Liver (tissue), 9 donors: ENCODE measurements around the gene NKAIN2. TPM values are rescaled to one million over a fixed set of nuclear protein-coding genes. Genes with fewer than 3 reads are reported as not detected.

Experiments used
- DNase-seq: peaks from one replicate; pipeline ENCODE4 v3.0.0-alpha.2; 2017; ENCODE audit warnings: low spot score
- H3K27ac ChIP-seq, 2 donors: one replicate each; pipeline ENCODE4 v1.7.0; 2013; ENCODE audit warnings: inconsistent platforms in 2 of 2, low read length in 2 of 2, control low read depth in 1 of 2, low read depth in 1 of 2, mild to moderate bottlenecking in 1 of 2
- H3K27me3 ChIP-seq, 4 donors: one replicate each; pipeline versions ENCODE4 v1.6.1 to v1.7.0; 2013; ENCODE audit warnings: low read length in 3 of 4, inconsistent platforms in 1 of 4, mild to moderate bottlenecking in 1 of 4, moderate library complexity in 1 of 4; ENCODE audit not compliant: control insufficient read depth in 4 of 4, insufficient read depth in 4 of 4
- H3K36me3 ChIP-seq, 4 donors: one replicate each; pipeline versions ENCODE4 v1.6.1 to v1.7.0; 2013; ENCODE audit warnings: low read length in 3 of 4, mild to moderate bottlenecking in 3 of 4, low read depth in 1 of 4, moderate library complexity in 1 of 4; ENCODE audit not compliant: control insufficient read depth in 4 of 4, insufficient read depth in 3 of 4
- H3K4me1 ChIP-seq, 4 donors: one replicate each; pipeline versions ENCODE4 v1.6.1 to v1.7.0; 2013; ENCODE audit warnings: low read length in 3 of 4, mild to moderate bottlenecking in 3 of 4, moderate library complexity in 1 of 4; ENCODE audit not compliant: control insufficient read depth in 4 of 4, insufficient read depth in 4 of 4
- H3K4me3 ChIP-seq, 3 donors: one replicate each; pipeline versions ENCODE4 v1.6.1 to v1.7.0; 2013; ENCODE audit warnings: low read length in 3 of 3, control low read depth in 1 of 3, low read depth in 1 of 3, mild to moderate bottlenecking in 1 of 3
- H3K9ac ChIP-seq, 2 donors: one replicate each; pipeline ENCODE4 v1.7.0; 2013; ENCODE audit warnings: low read length in 2 of 2, mild to moderate bottlenecking in 2 of 2, moderate library complexity in 2 of 2, control low read depth in 1 of 2, low read depth in 1 of 2
- H3K9me3 ChIP-seq, 4 donors: one replicate each; pipeline versions ENCODE4 v1.6.1 to v1.7.0; 2013; ENCODE audit warnings: low read length in 3 of 4; ENCODE audit not compliant: control insufficient read depth in 4 of 4
- ATF3 ChIP-seq: IDR thresholded peaks from 2 replicates; pipeline ENCODE4 v1.6.1; 2016; ENCODE audit warnings: antibody characterized with exemption
- CTCF ChIP-seq: fragments of 150-350 bp; IDR thresholded peaks from 2 replicates; pipeline ENCODE4 v1.5.1; 2017; ENCODE audit warnings: improper control_type of control experiment, low read depth, low read length; ENCODE audit not compliant: missing input control
- EGR1 ChIP-seq, 2 donors: IDR thresholded peaks; 2 replicates each; pipeline ENCODE4 v1.6.1; 2016 to 2018; ENCODE audit warnings: antibody characterized with exemption in 2 of 2, low read depth in 2 of 2
- FOXA1 ChIP-seq: IDR thresholded peaks from 2 replicates; pipeline ENCODE4 v1.6.1; 2016; ENCODE audit warnings: antibody characterized with exemption
- FOXA2 ChIP-seq: IDR thresholded peaks from 2 replicates; pipeline ENCODE4 v1.6.1; 2016; ENCODE audit warnings: antibody characterized with exemption
- GABPA ChIP-seq, 2 donors: IDR thresholded peaks in 1 of 2; conservative IDR thresholded peaks in 1 of 2; 2 replicates each; pipeline ENCODE4 v1.6.1; 2016; ENCODE audit warnings: antibody characterized with exemption in 2 of 2, mild to moderate bottlenecking in 1 of 2, moderate library complexity in 1 of 2
- HNF4A ChIP-seq, 2 donors: conservative IDR thresholded peaks; 2 replicates each; pipeline ENCODE4 v1.6.1; 2016; ENCODE audit warnings: antibody characterized with exemption in 2 of 2, mild to moderate bottlenecking in 2 of 2
- HNF4G ChIP-seq: IDR thresholded peaks from 2 replicates; pipeline ENCODE4 v1.6.1; 2016; ENCODE audit warnings: antibody characterized with exemption
- JUND ChIP-seq, 2 donors: IDR thresholded peaks; 2 replicates each; pipeline ENCODE4 v1.6.1; 2016; ENCODE audit warnings: antibody characterized with exemption in 2 of 2
- MAX ChIP-seq: IDR thresholded peaks from 2 replicates; pipeline ENCODE4 v1.6.1; 2016; ENCODE audit warnings: antibody characterized with exemption
- NR2F2 ChIP-seq: IDR thresholded peaks from 2 replicates; pipeline ENCODE4 v1.6.1; 2016; ENCODE audit warnings: antibody characterized with exemption
- RAD21 ChIP-seq, 2 donors: IDR thresholded peaks; 2 replicates each; pipeline ENCODE4 v1.6.1; 2016; ENCODE audit warnings: antibody characterized with exemption in 2 of 2, mild to moderate bottlenecking in 2 of 2
- REST ChIP-seq: IDR thresholded peaks from 2 replicates; pipeline ENCODE4 v1.6.1; 2016; ENCODE audit warnings: antibody characterized with exemption, mild to moderate bottlenecking
- RXRA ChIP-seq, 2 donors: IDR thresholded peaks; 2 replicates each; pipeline ENCODE4 v1.6.1; 2017 to 2018; ENCODE audit warnings: antibody characterized with exemption in 2 of 2, mild to moderate bottlenecking in 1 of 2
- SP1 ChIP-seq: IDR thresholded peaks from 2 replicates; pipeline ENCODE4 v1.6.1; 2018; ENCODE audit warnings: antibody characterized with exemption, mild to moderate bottlenecking
- TAF1 ChIP-seq: conservative IDR thresholded peaks from 2 replicates; pipeline ENCODE4 v1.6.1; 2016; ENCODE audit warnings: antibody characterized with exemption, mild to moderate bottlenecking
- YY1 ChIP-seq: IDR thresholded peaks from 2 replicates; pipeline ENCODE4 v1.6.1; 2016; ENCODE audit warnings: antibody characterized with exemption, mild to moderate bottlenecking
- ZBTB33 ChIP-seq: IDR thresholded peaks from 2 replicates; pipeline ENCODE4 v1.6.1; 2016; ENCODE audit warnings: antibody characterized with exemption
- WGBS: extraction: QIAGEN DNeasy Blood & Tissue Kit; methylation state at CpG from one replicate; pipeline ENCODE4 v1.1.7; 2013; 5-methylcytosine and 5-hydroxymethylcytosine counted together
- polyA plus RNA-seq, 2 donors: library from polyadenylated mRNA; stranded (reverse) in 1 of 2; unstranded in 1 of 2; fragments of 200-250 nt in 1 of 2; fragments of >200 nt in 1 of 2; fragmentation: Nextera tagmentation in 1 of 2; extraction: Ambion mirVana in 1 of 2; gene quantifications; one replicate each; pipeline versions ENCODE4 v1.2.1 to v1.2.3, GENCODE V29; 2013 to 2015
- total RNA-seq, 2 donors: library from RNA; depleted of rRNA; stranded (reverse); fragments of >200 nt; gene quantifications; one replicate each; pipeline ENCODE4 v1.2.3, GENCODE V29; 2014
- donor health status: healthy.
- donor health status: healthy.
- donor health status: healthy.
- donor health status: healthy.
- donor health status: healthy.

Gene NKAIN2
- total and polyA plus RNA-seq, 4 donors: 0.05 to 0.14 TPM; not detected in 2

- Histone ChIP-seq H3K27me3 (peaks cover 0 to 5% (median under 1%) of the 10 kb centered on the region in 4 donors), H3K27ac (no peak overlapping the region), H3K9me3 (no peaks in the 10 kb centered on the region), H3K36me3 (no peaks in the 10 kb centered on the region), H3K4me3 (no peak overlapping the region), H3K9ac (no peak overlapping the region), H3K4me1 (no peaks in the 10 kb centered on the region)
- TF ChIP-seq RXRA (IDR thresholded peaks at IDR 0.05) (no peak), GABPA (IDR thresholded peaks at IDR 0.05 in 1 of 2, conservative IDR thresholded peaks at IDR 0.05 in 1 of 2) (no peak), TAF1 (no peak), RAD21 (IDR thresholded peaks at IDR 0.05) (no peak), REST (no peak), FOXA1 (no peak), HNF4A (conservative IDR thresholded peaks at IDR 0.05) (no peak), YY1 (no peak), FOXA2 (no peak), EGR1 (IDR thresholded peaks at IDR 0.05; ENCODE audit: low read depth in 2 of 2) (no peak), ZBTB33 (no peak), HNF4G (no peak), MAX (no peak), NR2F2 (no peak), CTCF (no peak), SP1 (no peak), JUND (IDR thresholded peaks at IDR 0.05) (no peak), ATF3 (no peak)
- WGBS: 82% methylated on average over 2 of the region's 2 CpGs
- no peak for DNase-seq
Observed at GRCh38 chr6:123810948-123811347, 7.3 kb downstream of the NKAIN2 start.
